Osteocyte (in vitro differentiated cells): ENCODE measurements around the gene ALPK3. TPM values are rescaled to one million over a fixed set of nuclear protein-coding genes. Genes with fewer than 3 reads are reported as not detected.

Source experiments
- DNase-seq: peaks from one replicate; pipeline ENCODE4 v3.0.0; 2021; ENCODE audit warnings: mixed read lengths; ENCODE audit not compliant: unreplicated experiment; ENCODE audit errors: extremely low spot score
- H3K27ac Mint-ChIP-seq: one replicate; pipeline ENCODE4 v1.8.0; 2021; ENCODE audit warnings: mild to moderate bottlenecking, mixed read lengths; ENCODE audit not compliant: unreplicated experiment
- H3K27me3 Mint-ChIP-seq: one replicate; pipeline ENCODE4 v1.8.0; 2021; ENCODE audit warnings: mixed read lengths; ENCODE audit not compliant: unreplicated experiment
- H3K36me3 Mint-ChIP-seq: one replicate; pipeline ENCODE4 v1.8.0; 2021; ENCODE audit warnings: mixed read lengths; ENCODE audit not compliant: unreplicated experiment
- H3K4me1 Mint-ChIP-seq: one replicate; pipeline ENCODE4 v1.8.0; 2021; ENCODE audit warnings: mixed read lengths; ENCODE audit not compliant: unreplicated experiment
- H3K4me3 Mint-ChIP-seq: one replicate; pipeline ENCODE4 v1.8.0; 2021; ENCODE audit warnings: mild to moderate bottlenecking, moderate library complexity, mixed read lengths; ENCODE audit not compliant: unreplicated experiment
- H3K9me3 Mint-ChIP-seq: one replicate; pipeline ENCODE4 v1.8.0; 2021; ENCODE audit warnings: mixed read lengths; ENCODE audit not compliant: unreplicated experiment
- CTCF ChIP-seq: fragments of 200-600 bp; sonication (generic); IDR thresholded peaks from 2 replicates; pipeline ENCODE4 v1.5.0; 2021; ENCODE audit warnings: antibody characterized with exemption, mild to moderate bottlenecking, moderate library complexity
- total RNA-seq: library from RNA; stranded (reverse); gene quantifications from 2 replicates; pipeline ENCODE4 v1.2.1, GENCODE V29; 2021

ALPK3 gene
- total RNA-seq, 1 donor from 2014 or later: 0.27 TPM

GRCh38 chr15:84829428-84829827, 12.3 kb downstream of the ALPK3 start:
- Mint-ChIP-seq H3K36me3 (no peaks in the 10 kb centered on the region), H3K27me3 (peaks cover 26% of the 10 kb centered on the region), H3K27ac (no peak overlapping the region), H3K9me3 (no peaks in the 10 kb centered on the region), H3K4me1 (peaks cover 3% of the 10 kb centered on the region), H3K4me3 (no peak overlapping the region)
- DNase-seq: no peak
- TF ChIP-seq CTCF: no peak

GRCh38 chr15:84830036-84830435, 12.9 kb downstream of the ALPK3 start:
- H3K4me3 Mint-ChIP-seq: no peak overlapping the region
- peaks cover 26% of the 10 kb centered on the region for H3K27me3 Mint-ChIP-seq
- no peak for TF ChIP-seq CTCF
- H3K4me1 Mint-ChIP-seq: peaks cover 3% of the 10 kb centered on the region
- no peaks in the 10 kb centered on the region for H3K9me3 Mint-ChIP-seq
- H3K27ac Mint-ChIP-seq: no peak overlapping the region
- no peak for DNase-seq
- no peaks in the 10 kb centered on the region for H3K36me3 Mint-ChIP-seq

- Mint-ChIP-seq H3K9me3 (no peaks in the 10 kb centered on the region), H3K27ac (no peak overlapping the region), H3K4me3 (no peak overlapping the region), H3K36me3 (no peaks in the 10 kb centered on the region), H3K27me3 (peaks cover 26% of the 10 kb centered on the region), H3K4me1 (peaks cover 3% of the 10 kb centered on the region)
- TF ChIP-seq CTCF: no peak
- DNase-seq: no peak
Observed at GRCh38 chr15:84831028-84831427, 13.9 kb downstream of the ALPK3 start.

GRCh38 chr15:84831613-84832012, 14.5 kb downstream of the ALPK3 start:
- H3K27ac Mint-ChIP-seq: no peak overlapping the region
- TF ChIP-seq CTCF: no peak
- H3K27me3 Mint-ChIP-seq: peaks cover 31% of the 10 kb centered on the region
- no peaks in the 10 kb centered on the region for H3K36me3 Mint-ChIP-seq
- no peaks in the 10 kb centered on the region for H3K9me3 Mint-ChIP-seq
- DNase-seq: no peak
- H3K4me3 Mint-ChIP-seq: no peak overlapping the region
- H3K4me1 Mint-ChIP-seq: peaks cover 3% of the 10 kb centered on the region

- Mint-ChIP-seq H3K36me3 (no peaks in the 10 kb centered on the region), H3K27me3 (peaks cover 36% of the 10 kb centered on the region), H3K4me1 (peaks cover 3% of the 10 kb centered on the region), H3K9me3 (no peaks in the 10 kb centered on the region), H3K4me3 (no peak overlapping the region), H3K27ac (no peak overlapping the region)
- TF ChIP-seq CTCF: no peak
- no peak for DNase-seq
Observed at GRCh38 chr15:84832448-84833040, 15.4 kb downstream of the ALPK3 start.
